ENCODE data around the gene OR1J4.

The OR1J4 gene, protein sequence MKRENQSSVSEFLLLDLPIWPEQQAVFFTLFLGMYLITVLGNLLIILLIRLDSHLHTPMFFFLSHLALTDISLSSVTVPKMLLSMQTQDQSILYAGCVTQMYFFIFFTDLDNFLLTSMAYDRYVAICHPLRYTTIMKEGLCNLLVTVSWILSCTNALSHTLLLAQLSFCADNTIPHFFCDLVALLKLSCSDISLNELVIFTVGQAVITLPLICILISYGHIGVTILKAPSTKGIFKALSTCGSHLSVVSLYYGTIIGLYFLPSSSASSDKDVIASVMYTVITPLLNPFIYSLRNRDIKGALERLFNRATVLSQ

DNA sequence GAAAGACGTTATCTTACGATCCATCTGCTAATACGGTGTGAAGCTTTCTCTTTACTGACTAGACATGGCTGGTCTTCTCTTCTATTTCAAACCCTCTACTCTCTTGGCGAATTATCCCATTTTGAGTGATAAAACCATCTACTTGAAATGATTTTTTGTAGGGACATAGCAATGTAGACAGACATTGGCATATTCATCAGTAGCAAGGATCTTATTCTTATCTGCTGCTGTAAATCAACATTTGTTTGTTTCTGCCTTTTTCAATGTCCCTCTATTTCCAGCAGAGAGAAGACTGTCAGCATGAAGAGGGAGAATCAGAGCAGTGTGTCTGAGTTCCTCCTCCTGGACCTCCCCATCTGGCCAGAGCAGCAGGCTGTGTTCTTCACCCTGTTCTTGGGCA is at the start of gene OR1J4:
TSS of gene OR1J4 (plus strand) at position 301 of the 400 bp plus-strand sequence. CDS start at position 301, 0 bp downstream.
- H3K4me1 ChIP-seq (ENCODE audit: insufficient read depth, low read length) = no peaks in the 10 kb centered on the region
- H3K9me3 ChIP-seq (ENCODE audit: insufficient read depth, low read depth, low read length) = peaks cover 86% of the 10 kb centered on the region
- H3K27ac ChIP-seq (ENCODE audit: low read length) = no peak within 1 kb of the TSS
- H3K9ac ChIP-seq (ENCODE audit: low read depth, low read length) = no peak within 1 kb of the TSS
- H3K27me3 ChIP-seq (ENCODE audit: insufficient read depth, low read length) = peaks cover 5% of the 10 kb centered on the region; the same call in 1 of the 2 replicates
- H3K36me3 ChIP-seq (ENCODE audit: insufficient read depth, low read depth, low read length) = no peaks in the 10 kb centered on the region
- H3K4me3 ChIP-seq (ENCODE audit: low read length) = no peak within 1 kb of the TSS

DNA sequence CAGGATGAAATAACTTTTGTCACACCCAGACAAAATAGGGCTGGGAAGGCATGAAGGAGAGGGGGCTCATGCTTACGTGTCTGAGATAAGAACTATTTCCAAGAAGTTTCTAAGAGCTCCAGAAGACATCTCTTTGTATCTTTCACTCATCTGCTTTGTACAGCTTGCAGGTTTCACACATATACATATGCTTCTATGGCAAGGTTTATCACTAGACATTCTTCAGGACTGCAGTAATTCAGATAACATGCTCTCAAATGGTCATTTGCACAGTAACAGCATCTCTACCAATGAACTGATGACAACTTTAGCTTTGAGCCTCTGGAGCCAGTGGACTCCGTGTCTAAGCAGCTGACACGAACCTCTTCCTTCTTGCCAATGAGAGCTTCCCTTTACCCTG is 44.4 kb upstream of the OR1J4 start:
- no peaks in the 10 kb centered on the region for H3K4me1 ChIP-seq (ENCODE audit: insufficient read depth, low read length)
- H3K9ac ChIP-seq (ENCODE audit: low read depth, low read length) = no peak overlapping the region
- no peak overlapping the region for H3K4me3 ChIP-seq (ENCODE audit: low read length)
- H3K9me3 ChIP-seq (ENCODE audit: insufficient read depth, low read depth, low read length) = peaks cover 55% of the 10 kb centered on the region; the same call in 1 of the 2 replicates
- no peak overlapping the region for H3K27ac ChIP-seq (ENCODE audit: low read length)
- no peaks in the 10 kb centered on the region for H3K36me3 ChIP-seq (ENCODE audit: insufficient read depth, low read depth, low read length)
- H3K27me3 ChIP-seq (ENCODE audit: insufficient read depth, low read length) = no peaks in the 10 kb centered on the region

DNA sequence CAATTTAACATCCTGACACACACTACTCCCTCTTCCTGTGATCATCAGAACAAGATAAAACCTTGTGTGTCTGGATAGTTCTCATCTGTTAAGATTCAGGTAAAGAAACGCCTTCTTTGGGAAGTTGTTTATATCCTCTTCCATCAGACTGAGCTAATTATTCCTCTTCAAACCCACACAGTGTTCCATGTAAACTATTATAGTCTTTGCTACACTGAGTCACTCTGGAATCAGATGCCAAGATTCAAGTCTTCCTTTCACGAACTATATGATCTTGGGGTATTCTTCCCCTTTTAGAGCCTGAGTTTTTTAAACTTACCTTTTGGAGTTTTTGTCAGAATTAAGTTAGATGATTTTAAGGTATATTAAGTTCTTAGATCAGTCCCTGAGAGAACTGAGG is 43.2 kb upstream of the OR1J4 start:
- peaks cover 59% of the 10 kb centered on the region; the same call in 1 of the 2 replicates for H3K9me3 ChIP-seq (ENCODE audit: insufficient read depth, low read depth, low read length)
- H3K9ac ChIP-seq (ENCODE audit: low read depth, low read length) = no peak overlapping the region

DNA sequence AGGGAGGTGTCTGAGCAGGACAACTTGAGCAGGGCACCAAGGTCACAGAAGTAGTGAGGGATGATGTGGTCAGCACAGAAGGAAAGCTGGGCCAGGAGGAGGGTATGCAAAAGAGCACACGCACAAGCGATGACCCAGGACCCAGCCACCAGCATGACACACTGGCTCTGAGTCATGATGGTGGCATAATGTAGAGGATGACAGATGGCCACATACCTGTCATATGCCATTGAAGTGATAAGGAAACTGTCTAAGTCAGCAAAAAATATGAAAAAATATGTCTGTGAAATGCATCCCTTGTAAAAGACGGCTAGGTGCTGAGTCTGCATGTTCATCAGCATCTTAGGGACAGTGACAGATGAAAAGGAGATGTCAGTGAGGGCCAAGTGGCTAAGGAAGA is 41.6 kb upstream of the OR1J4 start:
- Histone ChIP-seq H3K4me1 (ENCODE audit: insufficient read depth, low read length) (no peaks in the 10 kb centered on the region), H3K4me3 (ENCODE audit: low read length) (no peak overlapping the region), H3K9ac (ENCODE audit: low read depth, low read length) (no peak overlapping the region), H3K27ac (ENCODE audit: low read length) (no peak overlapping the region), H3K9me3 (ENCODE audit: insufficient read depth, low read depth, low read length) (peaks cover 53% of the 10 kb centered on the region; the same call in 1 of the 2 replicates), H3K36me3 (ENCODE audit: insufficient read depth, low read depth, low read length) (no peaks in the 10 kb centered on the region), H3K27me3 (ENCODE audit: insufficient read depth, low read length) (no peaks in the 10 kb centered on the region)

More for the DNA sequence above, 43.2 kb upstream of the OR1J4 start:
- H3K36me3 ChIP-seq (ENCODE audit: insufficient read depth, low read depth, low read length) = no peaks in the 10 kb centered on the region
- no peak overlapping the region for H3K27ac ChIP-seq (ENCODE audit: low read length)
- no peaks in the 10 kb centered on the region for H3K27me3 ChIP-seq (ENCODE audit: insufficient read depth, low read length)
- no peaks in the 10 kb centered on the region for H3K4me1 ChIP-seq (ENCODE audit: insufficient read depth, low read length)
- no peak overlapping the region for H3K4me3 ChIP-seq (ENCODE audit: low read length)

DNA sequence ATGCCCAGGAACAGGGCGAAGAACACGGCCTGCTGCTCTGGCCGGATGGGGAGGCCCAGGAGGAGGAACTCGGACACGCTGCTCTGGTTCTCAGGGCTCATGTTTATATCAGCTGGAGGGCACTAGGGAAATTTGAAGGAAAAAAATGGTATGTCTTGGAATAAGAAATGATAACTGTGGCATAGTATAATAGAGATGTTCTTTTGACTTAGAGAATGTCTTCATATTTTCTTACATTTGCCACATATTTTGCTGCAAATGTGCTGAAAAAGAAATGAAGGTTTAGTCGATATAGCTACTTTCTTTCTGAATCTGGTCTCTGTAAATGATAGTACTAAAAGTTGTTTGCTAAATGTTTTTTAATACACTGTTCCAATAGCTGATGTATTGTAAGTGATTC is 41.1 kb upstream of the OR1J4 start, which contains the start of gene OR1J1:
TSS of gene OR1J1 (minus strand) at position 101 of the 400 bp plus-strand sequence. CDS start at position 101, 0 bp downstream.
- no peak within 1 kb of the TSS for H3K4me3 ChIP-seq (ENCODE audit: low read length)
- H3K9me3 ChIP-seq (ENCODE audit: insufficient read depth, low read depth, low read length) = peaks cover 51% of the 10 kb centered on the region; the same call in 1 of the 2 replicates
- H3K4me1 ChIP-seq (ENCODE audit: insufficient read depth, low read length) = no peaks in the 10 kb centered on the region
- H3K9ac ChIP-seq (ENCODE audit: low read depth, low read length) = no peak within 1 kb of the TSS
- no peaks in the 10 kb centered on the region for H3K36me3 ChIP-seq (ENCODE audit: insufficient read depth, low read depth, low read length)
- no peak within 1 kb of the TSS for H3K27ac ChIP-seq (ENCODE audit: low read length)
- no peaks in the 10 kb centered on the region for H3K27me3 ChIP-seq (ENCODE audit: insufficient read depth, low read length)

DNA sequence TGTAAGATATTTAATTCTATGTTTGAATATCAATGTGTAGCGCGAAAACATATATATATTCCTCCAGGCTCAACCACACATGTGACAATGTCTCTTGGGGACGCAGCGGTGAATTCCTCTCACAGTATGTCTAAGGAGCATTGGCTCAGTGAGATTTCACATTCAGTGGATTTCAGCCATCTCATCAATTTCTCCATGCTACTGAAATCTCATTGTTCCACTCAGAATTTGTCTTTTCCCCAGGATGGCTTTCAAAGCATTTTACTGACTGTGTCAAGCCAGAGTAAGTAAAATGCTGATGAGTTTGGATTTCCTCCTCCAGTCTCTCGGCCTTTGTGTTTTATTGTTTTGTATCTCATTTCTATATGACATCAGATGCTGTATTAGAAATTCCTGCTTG is 39.9 kb upstream of the OR1J4 start:
- Histone ChIP-seq H3K36me3 (ENCODE audit: insufficient read depth, low read depth, low read length) (no peaks in the 10 kb centered on the region), H3K27me3 (ENCODE audit: insufficient read depth, low read length) (no peaks in the 10 kb centered on the region), H3K9ac (ENCODE audit: low read depth, low read length) (no peak overlapping the region), H3K4me3 (ENCODE audit: low read length) (no peak overlapping the region), H3K27ac (ENCODE audit: low read length) (no peak overlapping the region), H3K4me1 (ENCODE audit: insufficient read depth, low read length) (no peaks in the 10 kb centered on the region), H3K9me3 (ENCODE audit: insufficient read depth, low read depth, low read length) (peaks cover 46% of the 10 kb centered on the region; the same call in 1 of the 2 replicates)

DNA sequence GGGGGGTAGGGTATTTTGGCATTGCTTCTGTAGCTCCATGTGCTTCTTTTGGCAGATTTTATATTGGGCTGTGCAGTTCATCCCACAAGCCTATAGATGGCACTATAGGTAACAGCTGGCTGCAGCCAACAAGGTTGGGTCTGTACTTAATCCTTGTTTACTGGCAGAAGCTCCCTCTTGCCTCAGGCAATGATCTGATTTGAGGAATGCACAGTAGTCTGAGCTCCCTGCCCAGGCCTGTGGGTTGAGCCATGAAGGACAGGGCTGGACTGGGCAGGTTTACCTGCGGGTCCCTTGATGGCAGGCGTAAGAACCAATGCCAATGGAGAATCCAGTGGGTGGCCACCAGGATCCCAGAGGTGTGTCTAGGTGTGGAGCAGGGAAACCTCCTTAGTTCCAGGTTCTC is 20.1 kb upstream of the OR1J4 start:
- Histone ChIP-seq H3K27ac (ENCODE audit: low read length) (no peak overlapping the region), H3K9me3 (ENCODE audit: insufficient read depth, low read depth, low read length) (peaks cover 75% of the 10 kb centered on the region; the same call in 1 of the 2 replicates), H3K36me3 (ENCODE audit: insufficient read depth, low read depth, low read length) (no peaks in the 10 kb centered on the region), H3K4me1 (ENCODE audit: insufficient read depth, low read length) (no peaks in the 10 kb centered on the region), H3K27me3 (ENCODE audit: insufficient read depth, low read length) (no peaks in the 10 kb centered on the region; the same call in 1 of the 2 replicates), H3K4me3 (ENCODE audit: low read length) (no peak overlapping the region), H3K9ac (ENCODE audit: low read depth, low read length) (no peak overlapping the region)

DNA sequence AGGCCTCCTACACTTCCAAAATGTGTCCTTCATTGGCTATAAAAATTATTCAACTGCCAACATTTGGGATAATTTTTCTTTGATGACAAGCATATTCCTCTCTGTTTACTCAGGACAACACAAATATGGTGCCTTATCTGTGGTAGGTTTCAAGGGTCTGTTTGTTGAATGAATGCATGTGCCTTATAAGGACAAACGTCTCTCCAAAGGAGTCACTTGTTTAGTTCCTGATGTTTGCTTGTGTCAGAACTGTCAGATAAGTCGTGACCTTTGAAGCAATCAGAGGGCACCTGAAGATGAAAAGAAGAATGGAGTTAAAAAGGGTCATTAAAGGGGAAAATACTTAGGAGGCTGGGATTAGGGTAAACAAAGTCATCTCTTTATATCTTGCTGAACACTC is 12.0 kb upstream of the OR1J4 start:
- Histone ChIP-seq H3K4me1 (ENCODE audit: insufficient read depth, low read length) (no peaks in the 10 kb centered on the region), H3K27me3 (ENCODE audit: insufficient read depth, low read length) (no peaks in the 10 kb centered on the region; the same call in 1 of the 2 replicates), H3K9me3 (ENCODE audit: insufficient read depth, low read depth, low read length) (peaks cover 71% of the 10 kb centered on the region), H3K9ac (ENCODE audit: low read depth, low read length) (no peak overlapping the region), H3K36me3 (ENCODE audit: insufficient read depth, low read depth, low read length) (no peaks in the 10 kb centered on the region), H3K27ac (ENCODE audit: low read length) (no peak overlapping the region), H3K4me3 (ENCODE audit: low read length) (no peak overlapping the region)

DNA sequence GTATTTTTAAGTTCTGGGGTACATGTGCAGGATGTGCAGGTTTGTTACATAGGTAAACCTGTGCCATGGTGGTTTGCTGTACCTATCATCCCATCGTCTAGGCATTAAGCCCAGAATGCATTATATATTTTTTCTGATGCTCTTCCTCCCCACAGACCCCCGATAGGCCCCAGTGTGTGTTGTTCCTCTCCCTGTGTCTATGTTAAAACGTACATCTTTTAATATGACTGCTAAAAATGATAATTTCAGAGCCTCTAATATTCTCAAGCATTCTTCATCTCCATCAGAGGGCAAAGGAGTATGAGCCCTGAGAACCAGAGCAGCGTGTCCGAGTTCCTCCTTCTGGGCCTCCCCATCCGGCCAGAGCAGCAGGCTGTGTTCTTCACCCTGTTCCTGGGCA is 8.4 kb upstream of the OR1J4 start, which contains the start of gene OR1J2:
TSS of gene OR1J2 (plus strand) at position 301 of the 400 bp plus-strand sequence. CDS start at position 301, 0 bp downstream.
- Histone ChIP-seq H3K27me3 (ENCODE audit: insufficient read depth, low read length) (peaks cover 2% of the 10 kb centered on the region; the same call in 1 of the 2 replicates), H3K9ac (ENCODE audit: low read depth, low read length) (no peak within 1 kb of the TSS), H3K27ac (ENCODE audit: low read length) (no peak within 1 kb of the TSS), H3K4me3 (ENCODE audit: low read length) (no peak within 1 kb of the TSS), H3K9me3 (ENCODE audit: insufficient read depth, low read depth, low read length) (peaks cover 66% of the 10 kb centered on the region), H3K36me3 (ENCODE audit: insufficient read depth, low read depth, low read length) (no peaks in the 10 kb centered on the region), H3K4me1 (ENCODE audit: insufficient read depth, low read length) (no peaks in the 10 kb centered on the region)

DNA sequence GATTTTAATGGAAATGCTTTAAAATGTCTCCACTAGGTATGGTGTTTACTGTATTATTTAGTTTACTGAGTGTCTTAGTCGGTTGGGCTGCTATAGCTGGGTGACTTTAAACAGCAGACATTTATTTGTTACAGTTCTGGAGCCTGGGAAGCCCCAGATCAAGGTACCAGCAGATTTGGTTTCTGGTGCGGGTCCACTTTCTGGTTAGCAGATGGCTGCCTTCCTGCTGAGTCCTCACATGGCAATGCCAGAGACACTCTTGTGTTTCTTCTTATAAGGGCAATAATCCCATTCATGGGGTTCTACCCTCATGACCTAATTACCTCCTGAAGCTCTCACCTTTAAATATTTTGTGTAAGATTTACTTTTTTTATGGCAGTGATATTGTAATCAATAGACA is 715 bp upstream of the OR1J4 start:
- Histone ChIP-seq H3K4me1 (ENCODE audit: insufficient read depth, low read length) (no peaks in the 10 kb centered on the region), H3K9me3 (ENCODE audit: insufficient read depth, low read depth, low read length) (peaks cover 82% of the 10 kb centered on the region), H3K9ac (ENCODE audit: low read depth, low read length) (no peak overlapping the region), H3K36me3 (ENCODE audit: insufficient read depth, low read depth, low read length) (no peaks in the 10 kb centered on the region), H3K27me3 (ENCODE audit: insufficient read depth, low read length) (peaks cover 5% of the 10 kb centered on the region; the same call in 1 of the 2 replicates), H3K4me3 (ENCODE audit: low read length) (no peak overlapping the region), H3K27ac (ENCODE audit: low read length) (no peak overlapping the region)

DNA sequence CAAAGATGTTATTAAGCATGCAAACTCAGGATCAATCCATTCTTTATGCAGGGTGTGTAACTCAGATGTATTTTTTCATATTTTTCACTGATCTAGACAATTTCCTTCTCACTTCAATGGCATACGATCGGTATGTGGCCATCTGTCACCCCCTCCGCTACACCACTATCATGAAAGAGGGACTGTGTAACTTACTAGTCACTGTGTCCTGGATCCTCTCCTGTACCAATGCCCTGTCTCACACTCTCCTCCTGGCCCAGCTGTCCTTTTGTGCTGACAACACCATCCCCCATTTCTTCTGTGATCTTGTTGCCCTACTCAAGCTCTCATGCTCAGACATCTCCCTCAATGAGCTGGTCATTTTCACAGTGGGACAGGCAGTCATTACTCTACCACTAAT is 435 bp downstream of the OR1J4 start:
- Histone ChIP-seq H3K4me3 (ENCODE audit: low read length) (no peak overlapping the region), H3K27me3 (ENCODE audit: insufficient read depth, low read length) (peaks cover 5% of the 10 kb centered on the region; the same call in 1 of the 2 replicates), H3K9ac (ENCODE audit: low read depth, low read length) (no peak overlapping the region), H3K27ac (ENCODE audit: low read length) (no peak overlapping the region), H3K36me3 (ENCODE audit: insufficient read depth, low read depth, low read length) (no peaks in the 10 kb centered on the region), H3K9me3 (ENCODE audit: insufficient read depth, low read depth, low read length) (peaks cover 85% of the 10 kb centered on the region), H3K4me1 (ENCODE audit: insufficient read depth, low read length) (no peaks in the 10 kb centered on the region)

DNA sequence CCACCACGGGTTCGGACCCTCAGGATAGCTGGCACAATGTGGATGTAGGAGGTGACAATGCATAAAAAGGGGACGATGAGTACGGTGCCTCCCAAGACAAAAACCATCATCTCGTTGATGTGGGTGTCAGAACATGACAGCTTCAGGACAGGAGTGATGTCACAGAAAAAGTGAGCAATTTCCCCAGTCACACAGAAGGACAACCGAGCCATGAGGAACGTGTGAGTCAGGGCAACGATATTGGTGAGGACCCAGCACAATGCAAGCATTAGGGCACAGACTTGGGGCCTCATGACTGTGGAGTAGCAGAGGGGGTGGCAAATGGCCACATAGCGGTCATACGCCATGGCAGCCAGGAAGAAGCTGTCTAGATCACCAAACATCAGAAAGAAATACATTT is 7.7 kb downstream of the OR1J4 start:
- Histone ChIP-seq H3K27ac (ENCODE audit: low read length) (no peak overlapping the region), H3K36me3 (ENCODE audit: insufficient read depth, low read depth, low read length) (no peaks in the 10 kb centered on the region), H3K27me3 (ENCODE audit: insufficient read depth, low read length) (no peaks in the 10 kb centered on the region; the same call in 1 of the 2 replicates), H3K4me3 (ENCODE audit: low read length) (no peak overlapping the region), H3K9ac (ENCODE audit: low read depth, low read length) (no peak overlapping the region), H3K9me3 (ENCODE audit: insufficient read depth, low read depth, low read length) (peaks cover 75% of the 10 kb centered on the region), H3K4me1 (ENCODE audit: insufficient read depth, low read length) (no peaks in the 10 kb centered on the region)

All from iPS-20b (cell line).